GM12878 (cell line): ENCODE data around the gene RASGRP3. TPM values are rescaled to one million over a fixed set of nuclear protein-coding genes. Genes with fewer than 3 reads are reported as not detected.

Experiments
- ATAC-seq: fragments of 200-7000 bp; cut with Tn5 transposase; 3 replicates; pipeline ENCODE4 v1.9.1; 2020; ENCODE audit warnings: mild to moderate bottlenecking, moderate library complexity
- BruUV-seq: library from RNA; stranded (reverse); fragments of 400-500 nt; replicated peaks from 2 replicates; lab custom pipeline; 2021; lab: Mats Ljungman, UMichigan
- CTCF ChIA-PET: fragments of 300-600 bp; sonication (Branson Sonifier 250); formaldehyde crosslinking; extraction: SDS; loops from one replicate; lab custom pipeline; 2021; ENCODE audit warnings: inconsistent platforms; lab: Yijun Ruan, JAX
- POLR2A ChIA-PET: fragments of 350-600 bp; formaldehyde crosslinking; extraction: SDS; loops from one replicate; lab custom pipeline; 2021; ENCODE audit warnings: inconsistent platforms; lab: Charles Lee
- RAD21 ChIA-PET: fragments of 300-600 bp; sonication (Branson Sonifier 250); formaldehyde crosslinking; loops from one replicate; lab custom pipeline; 2023; ENCODE audit warnings: antibody characterized with exemption; ENCODE audit not compliant: unreplicated experiment; lab: Charles Lee
- SMC1A ChIA-PET: fragments of 300-600 bp; sonication (Branson Sonifier 250); formaldehyde crosslinking; loops from one replicate; lab custom pipeline; 2023; ENCODE audit not compliant: unreplicated experiment, uncharacterized antibody; lab: Charles Lee
- DNase-seq: peaks from one replicate; pipeline ENCODE4 v3.0.0-alpha.2; 2011; ENCODE audit warnings: low read depth, low spot score
- FAIRE-seq: peaks from 3 replicates; lab custom pipeline; 2011; peaks lifted over from hg19 to GRCh38; lab: Jason Lieb, UNC
- H2AFZ ChIP-seq: 2 replicates; pipeline ENCODE4 v1.6.0; 2011; ENCODE audit warnings: low read depth, low read length, control low read depth; ENCODE audit not compliant: control insufficient read depth
- H3K27ac ChIP-seq: 2 replicates; pipeline ENCODE4 v1.5.1; 2011; ENCODE audit warnings: control low read depth; ENCODE audit not compliant: control insufficient read depth, insufficient read depth
- H3K27me3 ChIP-seq, 2 experiments: replicated peaks in 1 of 2; 2 replicates each; pipeline versions ENCODE4 v1.6.0 to v1.6.1; 2011; ENCODE audit warnings: low read length in 1 of 2; ENCODE audit not compliant: control insufficient read depth in 2 of 2, insufficient read depth in 2 of 2
- H3K36me3 ChIP-seq, 2 experiments: 2 replicates each; pipeline ENCODE4 v1.5.1; 2011; ENCODE audit warnings: low read length in 1 of 2; ENCODE audit not compliant: control insufficient read depth in 2 of 2, insufficient read depth in 2 of 2
- H3K4me1 ChIP-seq: 2 replicates; pipeline ENCODE4 v1.6.1; 2011; ENCODE audit warnings: mild to moderate bottlenecking, low read length, moderate library complexity, mixed read lengths; ENCODE audit not compliant: control insufficient read depth, insufficient read depth
- H3K4me2 ChIP-seq: 2 replicates; pipeline ENCODE4 v1.6.0; 2011; ENCODE audit warnings: control low read depth; ENCODE audit not compliant: control insufficient read depth, insufficient read depth
- H3K4me3 ChIP-seq: fragments of 200-600 bp; sonication (generic); 2 replicates; pipeline ENCODE4 v1.5.1; 2016
- H3K79me2 ChIP-seq: 2 replicates; pipeline ENCODE4 v1.6.0; 2011; ENCODE audit warnings: low read length; ENCODE audit not compliant: control insufficient read depth, insufficient read depth
- H3K9ac ChIP-seq: 2 replicates; pipeline ENCODE4 v1.8.0; 2011; ENCODE audit warnings: low read length, control low read depth, mixed read lengths; ENCODE audit not compliant: control insufficient read depth, insufficient read depth
- H3K9me3 ChIP-seq: replicated peaks from 3 replicates; pipeline ENCODE4 v1.5.1; 2011; ENCODE audit warnings: mild to moderate bottlenecking, low read length; ENCODE audit not compliant: control insufficient read depth, insufficient read depth
- H4K20me1 ChIP-seq: 2 replicates; pipeline ENCODE4 v1.6.0; 2011; ENCODE audit not compliant: control insufficient read depth, insufficient read depth
- BCLAF1 ChIP-seq: fragments of 450-650 bp; IDR thresholded peaks from 2 replicates; pipeline ENCODE4 v1.6.1; 2017; ENCODE audit warnings: antibody characterized with exemption, mild to moderate bottlenecking, moderate library complexity
- CHD4 ChIP-seq: fragments of 200-600 bp; sonication (generic); IDR thresholded peaks from 2 replicates; pipeline ENCODE4 v1.6.1; 2016; ENCODE audit warnings: mild to moderate bottlenecking
- CREM ChIP-seq: IDR thresholded peaks from 2 replicates; pipeline ENCODE4 v1.6.1; 2014; ENCODE audit warnings: antibody characterized with exemption, low read depth
- EZH2 ChIP-seq: IDR thresholded peaks from 2 replicates; pipeline ENCODE4 v1.6.1; 2012; ENCODE audit warnings: low read depth, mild to moderate bottlenecking, control low read depth, inconsistent platforms, low read length, borderline replicate concordance; ENCODE audit not compliant: control insufficient read depth
- KDM1A ChIP-seq: fragments of 200-600 bp; sonication (generic); IDR thresholded peaks from 2 replicates; pipeline ENCODE4 v1.6.1; 2016; ENCODE audit warnings: borderline replicate concordance
- LARP7 ChIP-seq: fragments of 450-650 bp; IDR thresholded peaks from 2 replicates; pipeline ENCODE4 v1.6.1; 2017; ENCODE audit warnings: mild to moderate bottlenecking
- RCOR1 ChIP-seq: conservative IDR thresholded peaks from 2 replicates; pipeline ENCODE4 v1.6.1; 2012; ENCODE audit warnings: low read depth, low read length, improper control_type of control experiment
- RUNX3 ChIP-seq: IDR thresholded peaks from 2 replicates; pipeline ENCODE4 v1.6.1; 2012; ENCODE audit warnings: low read length, inconsistent platforms
- STAT1 ChIP-seq: fragments of 450-650 bp; conservative IDR thresholded peaks from 2 replicates; pipeline ENCODE4 v1.6.1; 2014; ENCODE audit warnings: antibody characterized with exemption, mild to moderate bottlenecking
- TCF12 ChIP-seq: IDR thresholded peaks from 2 replicates; pipeline ENCODE4 v1.6.1; 2011; ENCODE audit warnings: low read depth, mild to moderate bottlenecking, low read length
- WRNIP1 ChIP-seq: IDR thresholded peaks from 2 replicates; pipeline ENCODE4 v1.6.1; 2011; ENCODE audit warnings: low read depth, low read length, improper control_type of control experiment, borderline replicate concordance
- WGBS: methylation state at CpG from one replicate; pipeline ENCODE4 v1.1.6; 2016; ENCODE audit warnings: low lambda C conversion rate; ENCODE audit not compliant: insufficient replicate concordance, insufficient coverage; ENCODE audit errors: missing lambda C conversion rate; 5-methylcytosine and 5-hydroxymethylcytosine counted together
- in situ Hi-C: fragments of 300-500 bp; cut with MboI; formaldehyde crosslinking; loops from 9 replicates; pipeline ENCODE4 v1.14.3; 2018; ENCODE audit warnings: mixed read lengths
- intact Hi-C: fragments of 100-400 bp; cut with micrococcal nuclease; formaldehyde crosslinking; loops from one replicate; pipeline ENCODE4 v1.14.2; 2022; ENCODE audit not compliant: unreplicated experiment
- polyA plus RNA-seq, 11 experiments: library from polyadenylated mRNA; depleted of rRNA in 4 of 11; unstranded in 6 of 11; stranded (reverse) in 5 of 11; fragments of >200 nt; fragmentation: Nextera tagmentation in 4 of 11; fragmentation: Illumina TruSeq in 1 of 11; extraction: Ambion mirVana in 4 of 11; extraction: Trizol in 1 of 11; gene quantifications; 1 replicate in 1 of 11; 2 replicates in 10 of 11; pipeline versions ENCODE4 v1.2.1 to v1.2.3, GENCODE V29; 2011 to 2016; ENCODE audit warnings: inconsistent platforms in 2 of 11, missing spikeins in 2 of 11, low read depth in 1 of 11
- total RNA-seq, 4 experiments: library from RNA; depleted of rRNA in 3 of 4; stranded (reverse); fragments of >200 nt in 3 of 4; fragmentation: Illumina TruSeq in 1 of 4; extraction: Trizol in 1 of 4; gene quantifications; 2 replicates each; pipeline versions ENCODE4 v1.2.1 to v1.2.3, GENCODE V29; 2013 to 2021
- TF ChIP-seq, protein P1 (sequence below): IDR thresholded peaks from 2 replicates; pipeline ENCODE4 v1.6.1; 2012; ENCODE audit warnings: low read depth, low read length, improper control_type of control experiment
- TF ChIP-seq, protein P2 (sequence below): fragments of 450-650 bp; IDR thresholded peaks from 2 replicates; pipeline ENCODE4 v1.6.1; 2017; ENCODE audit warnings: borderline replicate concordance
- TF ChIP-seq, protein P3 (sequence below): fragments of 150-350 bp; IDR thresholded peaks from 2 replicates; pipeline ENCODE4 v1.6.1; 2016; ENCODE audit warnings: low read depth, low read length

Gene RASGRP3
- total and polyA plus RNA-seq, 10 of the 15 experiments (the other 5 are each of a cell fraction or from before 2014, with no cell fraction given), result 31.6 to 106 (median 64.7) TPM

GRCh38 chr2:33482518-33482917 is 6.1 kb downstream of the RASGRP3 start:
- ATAC-seq (no peak), FAIRE-seq (no peak), DNase-seq (no peak)
- Histone ChIP-seq H3K27me3 (no peaks in the 10 kb centered on the region), H4K20me1 (no peaks in the 10 kb centered on the region), H3K36me3 (peaks cover 0 to 4% of the 10 kb centered on the region in 2 experiments; a peak in 2 of 4 replicates), H3K79me2 (peaks cover 90% of the 10 kb centered on the region), H2AFZ (no peak overlapping the region), H3K4me3 (peak overlapping the region; percentile 33), H3K9me3 (peaks cover 8% of the 10 kb centered on the region; the same call in 2 of the 3 replicates), H3K9ac (peak overlapping the region; percentile 3), H3K4me2 (peak overlapping the region; percentile 88), H3K27ac (peak overlapping the region; percentile 88), H3K4me1 (peaks cover 26% of the 10 kb centered on the region)
- no TSS peak for BruUV-seq
- intact Hi-C loops, result loop anchor here (10.0 kb wide), 1 partner anchor 1202 kb away; no protein-coding TSS in a partner anchor
- ChIA-PET CTCF (interaction anchor here (5.0 kb wide), 1 partner anchor 12 kb away, joined by 26 read pairs; no protein-coding TSS in a partner anchor), POLR2A (interaction anchor here (0.6 to 0.7 kb wide), 2 partner anchors 51 to 277 kb away, joined by 4 to 5 read pairs; no protein-coding TSS in a partner anchor), RAD21 (interaction anchor here (9.7 kb wide), 1 partner anchor 10 kb away, joined by 222 read pairs; no protein-coding TSS in a partner anchor), SMC1A (interaction anchor here (1.1 to 9.6 kb wide), 2 partner anchors 14 to 21 kb away, joined by 3 to 258 read pairs; no protein-coding TSS in a partner anchor)
- in situ Hi-C loops, result loop anchor here (25.0 kb wide), 1 partner anchor 1205 kb away; no protein-coding TSS in a partner anchor
- 4% methylated on average over 2 of the region's 2 CpGs for WGBS
- TF ChIP-seq BCLAF1 (no peak), LARP7 (no peak), CREM (peak; percentile 35; the same call in 1 of the 2 replicates), CHD4 (no peak), KDM1A (no peak), EZH2 (no peak), RUNX3 (peak; percentile 18; the same call in 1 of the 2 replicates), WRNIP1 (no peak), TCF12 (no peak), STAT1 (no peak), RCOR1 (no peak)
- TF ChIP-seq, protein P1, sequence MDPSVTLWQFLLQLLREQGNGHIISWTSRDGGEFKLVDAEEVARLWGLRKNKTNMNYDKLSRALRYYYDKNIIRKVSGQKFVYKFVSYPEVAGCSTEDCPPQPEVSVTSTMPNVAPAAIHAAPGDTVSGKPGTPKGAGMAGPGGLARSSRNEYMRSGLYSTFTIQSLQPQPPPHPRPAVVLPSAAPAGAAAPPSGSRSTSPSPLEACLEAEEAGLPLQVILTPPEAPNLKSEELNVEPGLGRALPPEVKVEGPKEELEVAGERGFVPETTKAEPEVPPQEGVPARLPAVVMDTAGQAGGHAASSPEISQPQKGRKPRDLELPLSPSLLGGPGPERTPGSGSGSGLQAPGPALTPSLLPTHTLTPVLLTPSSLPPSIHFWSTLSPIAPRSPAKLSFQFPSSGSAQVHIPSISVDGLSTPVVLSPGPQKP, result no peak
- TF ChIP-seq, protein P2, sequence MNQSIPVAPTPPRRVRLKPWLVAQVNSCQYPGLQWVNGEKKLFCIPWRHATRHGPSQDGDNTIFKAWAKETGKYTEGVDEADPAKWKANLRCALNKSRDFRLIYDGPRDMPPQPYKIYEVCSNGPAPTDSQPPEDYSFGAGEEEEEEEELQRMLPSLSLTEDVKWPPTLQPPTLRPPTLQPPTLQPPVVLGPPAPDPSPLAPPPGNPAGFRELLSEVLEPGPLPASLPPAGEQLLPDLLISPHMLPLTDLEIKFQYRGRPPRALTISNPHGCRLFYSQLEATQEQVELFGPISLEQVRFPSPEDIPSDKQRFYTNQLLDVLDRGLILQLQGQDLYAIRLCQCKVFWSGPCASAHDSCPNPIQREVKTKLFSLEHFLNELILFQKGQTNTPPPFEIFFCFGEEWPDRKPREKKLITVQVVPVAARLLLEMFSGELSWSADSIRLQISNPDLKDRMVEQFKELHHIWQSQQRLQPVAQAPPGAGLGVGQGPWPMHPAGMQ, result no peak
- TF ChIP-seq, protein P3, sequence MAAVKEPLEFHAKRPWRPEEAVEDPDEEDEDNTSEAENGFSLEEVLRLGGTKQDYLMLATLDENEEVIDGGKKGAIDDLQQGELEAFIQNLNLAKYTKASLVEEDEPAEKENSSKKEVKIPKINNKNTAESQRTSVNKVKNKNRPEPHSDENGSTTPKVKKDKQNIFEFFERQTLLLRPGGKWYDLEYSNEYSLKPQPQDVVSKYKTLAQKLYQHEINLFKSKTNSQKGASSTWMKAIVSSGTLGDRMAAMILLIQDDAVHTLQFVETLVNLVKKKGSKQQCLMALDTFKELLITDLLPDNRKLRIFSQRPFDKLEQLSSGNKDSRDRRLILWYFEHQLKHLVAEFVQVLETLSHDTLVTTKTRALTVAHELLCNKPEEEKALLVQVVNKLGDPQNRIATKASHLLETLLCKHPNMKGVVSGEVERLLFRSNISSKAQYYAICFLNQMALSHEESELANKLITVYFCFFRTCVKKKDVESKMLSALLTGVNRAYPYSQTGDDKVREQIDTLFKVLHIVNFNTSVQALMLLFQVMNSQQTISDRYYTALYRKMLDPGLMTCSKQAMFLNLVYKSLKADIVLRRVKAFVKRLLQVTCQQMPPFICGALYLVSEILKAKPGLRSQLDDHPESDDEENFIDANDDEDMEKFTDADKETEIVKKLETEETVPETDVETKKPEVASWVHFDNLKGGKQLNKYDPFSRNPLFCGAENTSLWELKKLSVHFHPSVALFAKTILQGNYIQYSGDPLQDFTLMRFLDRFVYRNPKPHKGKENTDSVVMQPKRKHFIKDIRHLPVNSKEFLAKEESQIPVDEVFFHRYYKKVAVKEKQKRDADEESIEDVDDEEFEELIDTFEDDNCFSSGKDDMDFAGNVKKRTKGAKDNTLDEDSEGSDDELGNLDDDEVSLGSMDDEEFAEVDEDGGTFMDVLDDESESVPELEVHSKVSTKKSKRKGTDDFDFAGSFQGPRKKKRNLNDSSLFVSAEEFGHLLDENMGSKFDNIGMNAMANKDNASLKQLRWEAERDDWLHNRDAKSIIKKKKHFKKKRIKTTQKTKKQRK, result no peak
